Measurements from ENCODE around the gene SHFL.

Gene SHFL

DNA sequence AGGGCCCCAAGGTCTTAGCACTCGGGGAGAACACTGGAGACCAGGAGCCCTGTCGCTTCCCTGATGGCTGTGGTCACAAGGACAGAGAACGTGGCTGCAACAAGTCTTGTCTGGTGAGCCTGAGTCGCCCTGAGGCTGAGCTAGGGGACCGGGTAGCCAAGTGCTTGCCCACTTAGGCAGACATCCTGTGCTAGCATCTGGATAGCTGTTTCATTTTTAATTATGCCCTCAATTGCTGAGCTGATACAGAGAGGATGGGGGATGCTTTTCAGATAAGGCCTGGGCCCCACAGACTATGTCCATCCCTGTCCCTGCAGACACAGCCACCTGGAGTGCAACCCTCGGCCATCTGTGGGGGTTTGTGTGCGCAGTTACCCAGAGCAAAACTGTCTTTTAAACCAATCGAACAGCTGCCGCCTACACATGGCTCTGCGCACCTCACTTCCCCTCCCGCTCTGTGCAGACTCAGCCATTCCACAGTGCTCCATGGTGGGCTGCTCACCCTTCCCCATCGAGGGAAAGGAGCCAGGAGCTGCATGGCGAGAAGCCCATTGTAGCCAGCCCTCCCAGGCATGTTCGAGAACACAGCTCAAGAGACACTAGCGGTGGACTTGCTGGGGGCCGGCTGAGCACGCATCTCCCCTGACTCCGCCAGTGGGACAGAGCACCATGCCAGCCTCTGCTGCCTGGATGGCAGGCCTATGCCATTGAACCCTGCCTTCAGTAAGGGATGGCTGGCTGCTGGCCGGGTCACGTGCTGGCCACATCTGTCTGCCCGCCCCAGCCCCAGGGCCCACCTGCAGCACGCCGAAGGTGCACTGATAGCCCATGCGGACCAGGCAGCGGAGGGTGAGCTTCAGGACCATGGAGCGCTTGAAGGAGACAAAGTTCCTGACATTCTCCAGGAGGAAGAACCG is 53.0 kb downstream of the SHFL start:
- Mint-ChIP-seq H3K27ac (peak overlapping the region; percentile 88), H3K9me3 (no peaks in the 10 kb centered on the region), H3K4me1 (ENCODE audit: low read depth) (peaks cover 57% of the 10 kb centered on the region), H3K27me3 (no peaks in the 10 kb centered on the region), H3K4me3 (peak overlapping the region; percentile 45), H3K36me3 (ENCODE audit: low read depth) (peaks cover 100% of the 10 kb centered on the region)
- intact Hi-C loops (cut with micrococcal nuclease) = no loop called here

- H3K27me3 Mint-ChIP-seq = no peaks in the 10 kb centered on the region
- H3K9me3 Mint-ChIP-seq = no peaks in the 10 kb centered on the region
- H3K36me3 Mint-ChIP-seq (ENCODE audit: low read depth) = peaks cover 100% of the 10 kb centered on the region
- intact Hi-C loops (cut with micrococcal nuclease) = no loop called here
- H3K4me1 Mint-ChIP-seq (ENCODE audit: low read depth) = peaks cover 55% of the 10 kb centered on the region
- peak overlapping the region; percentile 88 for H3K27ac Mint-ChIP-seq
- no peak overlapping the region for H3K4me3 Mint-ChIP-seq
Measured at GRCh38 chr19:10139952-10140351, 53.8 kb downstream of the SHFL start.

GRCh38 chr19:10141479-10141878 is 55.4 kb downstream of the SHFL start:
- Mint-ChIP-seq H3K36me3 (ENCODE audit: low read depth) (peaks cover 100% of the 10 kb centered on the region), H3K9me3 (no peaks in the 10 kb centered on the region), H3K27ac (peak overlapping the region; percentile 63), H3K4me1 (ENCODE audit: low read depth) (peaks cover 58% of the 10 kb centered on the region), H3K27me3 (no peaks in the 10 kb centered on the region), H3K4me3 (no peak overlapping the region)
- intact Hi-C loops (cut with micrococcal nuclease) = no loop called here

DNA sequence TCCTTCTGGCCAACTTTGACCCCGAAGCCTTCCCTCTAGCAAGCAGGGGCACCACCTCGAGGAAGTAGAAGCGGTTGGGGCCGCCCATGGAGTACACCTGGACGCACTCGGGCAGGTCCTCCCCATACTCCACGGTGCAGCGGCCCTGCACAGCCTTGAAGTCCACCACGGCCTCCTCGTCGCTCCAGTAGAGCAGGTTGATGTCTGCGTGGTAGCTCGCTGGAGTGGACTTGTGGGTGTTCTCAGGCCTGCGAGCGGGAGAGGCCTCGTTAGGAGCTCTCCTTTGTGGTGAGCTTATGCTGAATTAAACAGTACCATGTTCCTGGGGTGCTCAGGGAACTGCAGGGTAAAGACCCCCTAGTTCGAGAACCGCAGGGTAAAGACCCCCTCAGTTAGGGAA is 55.9 kb downstream of the SHFL start:
- peaks cover 100% of the 10 kb centered on the region for H3K36me3 Mint-ChIP-seq (ENCODE audit: low read depth)
- no peaks in the 10 kb centered on the region for H3K27me3 Mint-ChIP-seq
- H3K27ac Mint-ChIP-seq = peak overlapping the region; percentile 63
- H3K4me3 Mint-ChIP-seq = no peak overlapping the region
- H3K9me3 Mint-ChIP-seq = no peaks in the 10 kb centered on the region
- H3K4me1 Mint-ChIP-seq (ENCODE audit: low read depth) = peaks cover 55% of the 10 kb centered on the region
- intact Hi-C loops (cut with micrococcal nuclease) = no loop called here
